Stimulated activated CD8-positive, alpha-beta memory T cell treated with anti-CD3 and anti-CD28 coated beads, Interleukin-2, amount 100 ng/mL, for 1 hour (primary cell): Measurements from ENCODE around the gene SRMS.
"Not testable (repeated sequence)": the region's sequence is repeated elsewhere in the genome, so short reads cannot be mapped to it uniquely, and the experiment has no call there.

ENCODE experiments used
- DNase-seq, 2 donors: peaks; one replicate each; pipeline ENCODE4 v3.0.0-alpha.2; 2020; ENCODE audit warnings: low read depth in 2 of 2

Gene SRMS

GRCh38 chr20:63522091-63522868 is 25.3 kb downstream of the SRMS start:
- no peak for DNase-seq

DNA sequence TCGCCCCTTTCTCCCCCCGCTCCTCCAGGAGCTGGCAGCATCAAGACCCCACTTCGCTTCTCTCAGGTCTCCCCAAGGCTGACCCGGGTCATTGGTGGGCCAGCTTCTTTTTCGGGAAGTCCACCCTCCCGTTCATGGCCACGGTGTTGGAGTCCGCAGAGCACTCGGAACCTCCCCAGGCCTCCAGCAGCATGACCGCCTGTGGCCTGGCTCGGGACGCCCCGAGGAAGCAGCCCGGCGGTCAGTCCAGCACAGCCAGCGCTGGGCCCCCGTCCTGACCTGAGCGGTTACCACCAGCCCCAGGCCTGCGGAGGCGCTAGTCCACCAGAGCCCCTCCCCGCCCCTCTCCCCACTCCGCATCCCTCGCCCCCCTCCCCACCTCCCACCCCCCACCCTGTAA is 25.9 kb downstream of the SRMS start:
- DNase-seq: no peak

GRCh38 chr20:63520934-63521601 is 26.5 kb downstream of the SRMS start:
- peak; percentile 31 to 40 for DNase-seq

DNA sequence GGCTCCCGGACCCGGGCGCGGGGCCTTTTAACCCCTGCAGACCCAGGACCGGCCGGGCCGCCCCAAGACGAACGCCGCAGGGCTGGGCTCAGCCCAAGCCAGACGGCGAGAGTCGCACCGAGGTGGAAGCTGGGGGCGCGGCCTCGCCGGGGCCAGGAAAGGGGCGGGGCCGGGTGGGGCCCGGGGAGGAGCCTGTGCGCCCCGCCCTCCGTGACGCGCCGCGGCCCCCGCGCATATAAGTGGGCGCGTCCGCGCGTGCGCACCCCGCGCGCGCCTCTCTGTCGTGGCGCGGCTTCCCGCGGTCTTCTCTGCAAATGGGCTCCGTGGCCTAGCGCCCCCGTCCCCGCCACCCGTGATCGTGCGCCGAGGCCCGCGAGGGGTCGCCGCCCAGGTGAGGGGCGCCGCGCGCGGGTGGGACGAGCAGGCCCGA is 27.0 kb downstream of the SRMS start, which contains the start of gene PPDPF:
Gene PPDPF, plus strand, starts transcription at position 262 of the 430 bp plus-strand sequence. CDS start 544 bp downstream, outside the sequence.
- peak; percentile 70 to 79 for DNase-seq

GRCh38 chr20:63519668-63520503 is 27.7 kb downstream of the SRMS start:
- DNase-seq: peak; percentile 30 to 46

GRCh38 chr20:63518946-63519667 is 28.4 kb downstream of the SRMS start:
- DNase-seq: no peak

DNA sequence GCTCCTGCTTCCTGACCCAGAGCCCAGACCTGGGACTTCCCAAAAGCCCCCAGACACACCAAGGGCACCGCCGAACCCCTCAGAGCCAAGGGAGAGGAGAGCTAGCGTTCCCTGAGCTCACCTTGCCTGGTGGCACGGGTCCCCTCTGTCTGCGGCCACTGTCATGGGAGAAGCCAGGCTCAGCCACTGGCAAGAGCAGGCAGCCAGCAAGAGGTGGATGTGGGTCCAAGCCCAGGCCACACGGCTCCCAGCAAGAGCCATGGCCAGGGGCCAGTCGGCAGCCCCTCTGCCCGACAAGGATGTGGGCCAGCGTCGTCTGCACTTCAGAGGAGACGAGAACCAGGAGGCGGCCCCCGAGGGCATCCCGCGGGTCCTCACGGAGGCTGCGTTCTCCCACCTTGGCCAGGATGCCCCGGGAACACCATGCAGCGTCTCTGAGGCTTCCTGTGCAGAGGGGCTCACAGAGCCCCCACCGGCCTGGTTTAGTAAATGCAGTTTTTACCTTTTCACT is 29.1 kb downstream of the SRMS start:
- DNase-seq: no peak

DNA sequence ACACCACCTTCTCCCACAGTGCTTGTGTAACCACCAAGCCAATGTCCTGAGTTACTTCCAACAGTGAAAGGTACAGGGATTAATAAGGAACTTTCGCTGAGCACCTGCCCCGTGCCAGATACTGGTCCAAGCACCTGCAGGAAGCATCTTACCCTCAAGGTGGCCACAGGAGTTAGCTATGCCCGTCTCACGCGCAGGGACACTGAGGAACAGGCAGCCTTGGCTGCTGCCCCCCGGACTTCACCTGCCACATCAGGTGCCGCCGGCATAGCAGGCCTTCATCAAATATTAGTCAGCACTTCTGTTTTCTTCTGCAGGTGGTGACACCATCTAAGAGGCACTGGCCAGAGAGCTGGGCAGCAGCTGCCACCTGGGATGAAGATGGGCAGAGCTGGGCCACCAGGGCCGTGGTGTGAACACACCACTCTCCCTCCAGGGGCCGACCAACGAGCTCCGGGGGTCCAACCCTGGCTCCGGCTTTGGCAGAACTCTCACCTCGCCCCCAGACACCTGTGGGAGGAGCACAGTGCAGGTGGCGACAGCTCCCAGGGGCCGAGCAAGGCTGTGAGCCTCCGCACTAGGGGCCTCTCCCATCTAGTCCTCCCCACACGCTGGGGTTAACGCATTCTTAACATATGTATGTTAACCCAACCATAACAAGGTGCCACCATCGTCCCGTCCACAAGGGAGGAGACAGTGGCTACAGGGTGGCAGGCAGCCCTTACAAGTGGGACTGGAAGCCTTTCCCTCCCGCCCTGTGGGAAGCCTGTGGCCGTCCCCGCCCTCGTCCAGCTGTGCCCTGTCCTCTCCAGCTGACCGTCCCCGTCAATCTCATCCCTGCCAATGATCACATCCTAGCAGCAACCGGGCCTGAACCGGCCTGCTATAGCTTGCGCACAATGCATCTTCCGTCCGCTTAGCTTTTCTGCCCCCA is 29.9 kb downstream of the SRMS start:
- DNase-seq: no peak

- DNase-seq: not testable (repeated sequence)
These were observed 33.0 kb downstream of the SRMS start for GRCh38 chr20:63514520-63514919.

DNA sequence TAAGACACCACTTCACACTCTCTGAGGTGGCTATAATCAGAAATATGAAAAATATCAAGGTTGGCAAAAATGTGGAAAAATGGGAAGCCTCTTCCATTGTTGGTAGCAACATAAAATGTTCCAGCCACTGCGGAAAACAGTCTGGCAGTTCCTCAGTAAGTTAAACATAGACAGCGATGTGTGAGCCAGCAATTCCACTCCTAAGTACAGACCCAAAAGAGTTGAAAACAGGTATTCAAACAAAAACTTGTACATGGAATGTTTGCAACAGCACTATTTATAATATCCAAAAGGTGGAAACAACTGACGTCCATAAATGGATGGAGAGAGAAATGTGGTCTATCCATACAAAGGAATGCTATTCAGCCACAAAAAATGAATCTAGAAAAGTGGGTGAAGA is 34.3 kb downstream of the SRMS start:
- DNase-seq: no peak

- DNase-seq: no peak
These were observed 38.4 kb downstream of the SRMS start for GRCh38 chr20:63509088-63509564.

GRCh38 chr20:63508072-63508768 is 39.3 kb downstream of the SRMS start:
- no peak for DNase-seq

GRCh38 chr20:63507083-63507743 is 40.3 kb downstream of the SRMS start:
- no peak for DNase-seq

GRCh38 chr20:63505723-63506122 is 41.8 kb downstream of the SRMS start:
- DNase-seq: no peak

GRCh38 chr20:63505281-63505680 is 42.3 kb downstream of the SRMS start:
- no peak for DNase-seq

DNA sequence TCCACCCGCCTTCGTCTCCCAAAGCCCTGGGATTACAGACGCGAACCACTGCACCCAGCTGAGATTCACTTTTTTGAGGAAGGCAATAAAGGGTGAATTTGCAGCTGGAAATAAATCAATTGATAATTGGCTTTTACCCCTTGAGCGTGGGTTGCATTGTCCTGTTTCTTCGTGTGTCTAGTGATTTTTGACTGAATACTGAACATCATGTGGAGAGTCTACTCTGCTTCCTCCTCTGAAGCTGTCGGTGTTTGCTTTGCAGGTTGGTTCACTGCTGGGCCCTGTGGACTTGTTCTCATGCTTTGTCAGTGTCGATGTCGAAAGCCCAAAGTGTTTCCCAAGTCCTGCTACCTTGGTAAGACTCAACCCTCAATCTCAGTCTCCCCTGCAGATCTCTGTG is 42.9 kb downstream of the SRMS start:
- no peak for DNase-seq

GRCh38 chr20:63503524-63503923 is 44.0 kb downstream of the SRMS start:
- DNase-seq: no peak

DNA sequence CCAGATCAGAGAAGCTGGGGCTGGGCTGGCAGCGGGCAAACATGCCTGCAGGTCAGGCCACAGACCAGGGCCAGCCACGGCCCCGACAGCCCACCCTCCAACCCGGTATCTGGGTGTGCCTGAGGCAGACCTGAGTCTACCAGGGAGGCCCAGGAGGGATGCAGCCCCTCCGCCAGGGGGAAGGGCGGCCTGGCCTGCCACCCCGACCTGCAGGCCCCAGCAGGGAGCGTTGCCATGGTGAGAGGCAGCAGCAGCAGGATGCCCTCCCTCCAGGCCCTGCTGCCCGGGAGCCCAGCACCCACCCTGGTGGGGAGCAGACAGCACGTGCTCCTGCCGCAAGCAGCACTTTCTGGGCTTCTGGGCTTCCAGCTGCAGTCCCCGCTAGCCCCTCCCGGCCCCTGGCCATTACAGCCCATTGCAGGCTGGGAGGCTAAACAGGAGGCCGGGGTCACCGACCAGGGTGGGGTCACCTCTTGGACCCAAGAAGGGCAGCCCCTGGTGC is 44.8 kb downstream of the SRMS start:
- DNase-seq: no peak
